SK-N-MC (cell line): ENCODE measurements around the gene RER1.

ENCODE experiments used
- EZH2 ChIP-seq: fragments of 200-600 bp; sonication (generic); IDR thresholded peaks from one replicate; pipeline ENCODE4 v1.6.1; 2017; ENCODE audit warnings: antibody characterized with exemption
- POLR2AphosphoS5 ChIP-seq: IDR thresholded peaks from 2 replicates; pipeline ENCODE4 v1.6.1; 2012; ENCODE audit warnings: mild to moderate bottlenecking, low read depth, low read length, borderline replicate concordance

DNA sequence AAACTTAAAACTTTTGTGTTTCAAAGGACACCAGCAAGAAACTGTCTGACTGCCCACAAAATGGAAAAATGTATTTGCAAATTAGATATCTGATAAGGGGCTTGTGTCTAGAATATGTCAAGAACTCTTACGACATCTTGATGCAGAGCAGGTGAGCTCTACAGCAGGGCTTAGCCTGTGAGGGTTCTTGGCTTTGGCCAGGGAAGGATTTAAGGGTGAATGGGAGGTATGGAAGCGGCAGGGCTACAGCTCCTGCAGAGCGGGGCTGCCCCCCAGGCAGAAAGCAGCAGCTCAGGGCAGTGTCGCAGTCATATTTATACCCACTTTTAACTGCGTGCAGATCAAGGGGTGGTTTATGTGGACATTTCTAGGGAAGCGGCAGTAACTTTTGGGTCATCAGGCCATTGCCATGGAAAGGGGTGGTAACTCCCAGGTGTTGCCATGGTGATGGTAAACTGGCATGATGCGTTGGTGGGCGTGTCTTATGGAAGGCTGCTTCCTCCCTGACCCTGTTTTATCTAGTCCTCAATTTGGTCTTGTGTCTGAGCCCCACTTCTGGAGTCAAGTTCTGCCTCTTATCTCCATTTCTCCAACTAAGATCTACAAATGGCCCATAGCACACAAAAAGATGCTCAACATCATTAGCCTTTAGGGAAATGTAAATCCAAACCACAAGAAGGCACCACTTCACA lies 23.4 kb upstream of the RER1 start:
- no peak for TF ChIP-seq POLR2AphosphoS5
- no peak for TF ChIP-seq EZH2
